A549 (cell line): ENCODE results near the gene MARK1.

Source experiments
- CHD2 ChIP-seq: fragments of 150-350 bp; IDR thresholded peaks from 2 replicates; pipeline ENCODE4 v1.6.1; 2014; ENCODE audit warnings: low read length; ENCODE audit not compliant: partially characterized antibody
- CTCF ChIP-seq: fragments of >200 bp; sonication (Bioruptor Twin); formaldehyde crosslinking; IDR thresholded peaks from 3 replicates; pipeline ENCODE4 v1.5.1; 2016
- EP300 ChIP-seq, 2 experiments: fragments of >200 bp; sonication (Bioruptor Twin); formaldehyde crosslinking; IDR thresholded peaks; 2 replicates in 1 of 2; 3 replicates in 1 of 2; pipeline ENCODE4 v1.6.1; 2016 to 2017
- HDAC2 ChIP-seq: fragments of 200-600 bp; sonication (generic); IDR thresholded peaks from 2 replicates; pipeline ENCODE4 v1.6.1; 2016
- JUN ChIP-seq, 2 experiments: fragments of >200 bp; sonication (Bioruptor Twin); formaldehyde crosslinking; IDR thresholded peaks; 2 replicates in 1 of 2; 3 replicates in 1 of 2; pipeline ENCODE4 v1.6.1; 2016 to 2017
- POLR2A ChIP-seq: IDR thresholded peaks from 2 replicates; pipeline ENCODE4 v1.6.1; 2012; ENCODE audit warnings: mild to moderate bottlenecking, low read length
- POLR2AphosphoS2 ChIP-seq: conservative IDR thresholded peaks from 2 replicates; pipeline ENCODE4 v1.6.1; 2012; ENCODE audit warnings: low read length, improper control_type of control experiment, inconsistent platforms
- RCOR1 ChIP-seq: fragments of 150-350 bp; IDR thresholded peaks from 2 replicates; pipeline ENCODE4 v1.6.1; 2014; ENCODE audit warnings: antibody characterized with exemption, low read length, low read depth
- REST ChIP-seq: fragments of 200-600 bp; sonication (generic); IDR thresholded peaks from 2 replicates; pipeline ENCODE4 v1.6.1; 2016; ENCODE audit warnings: antibody characterized with exemption, mild to moderate bottlenecking, moderate library complexity
- SREBF2 ChIP-seq: fragments of 450-650 bp; IDR thresholded peaks from 2 replicates; pipeline ENCODE4 v1.6.1; 2014; ENCODE audit warnings: mild to moderate bottlenecking, moderate library complexity
- ZSCAN20 ChIP-seq: fragments of 250-450 bp; sonication (Bioruptor Pico); IDR thresholded peaks from 2 replicates; pipeline ENCODE4 v1.8.0; 2022; ENCODE audit warnings: mild to moderate bottlenecking, moderate library complexity
- TF ChIP-seq, protein P1 (sequence below): IDR thresholded peaks from 2 replicates; pipeline ENCODE4 v1.6.1; 2012

DNA sequence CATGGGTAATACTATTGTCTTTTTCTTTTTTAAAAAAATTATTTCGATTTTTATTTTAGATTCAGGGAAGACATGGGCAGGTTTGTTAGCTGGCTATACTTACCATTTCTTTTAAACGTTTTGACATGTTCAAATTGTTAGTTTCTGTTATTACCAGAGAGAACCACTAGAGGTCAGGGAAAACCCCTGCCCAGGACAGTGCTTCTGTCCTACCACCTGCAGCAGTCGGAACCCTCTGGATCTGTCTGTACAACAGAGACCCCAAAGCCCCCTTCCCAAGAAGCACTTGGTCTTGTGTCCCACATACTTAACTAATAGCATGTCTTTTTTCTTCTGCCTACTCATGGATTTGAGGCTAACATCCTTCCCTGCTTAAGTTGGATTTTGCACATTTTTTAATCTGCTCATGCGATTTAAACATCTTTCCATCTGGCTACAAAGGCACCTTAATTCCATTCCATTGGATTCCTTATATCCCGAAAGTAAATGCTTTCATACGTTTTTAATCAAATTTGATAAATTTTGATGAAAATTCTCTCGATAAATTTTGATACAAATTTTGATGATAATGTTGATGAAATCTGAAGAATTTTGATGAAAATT is 152.2 kb downstream of the MARK1 start:
- TF ChIP-seq SREBF2 (no peak), CTCF (peak; percentile 74), POLR2A (no peak), RCOR1 (no peak), REST (no peak), ZSCAN20 (CRISPR knock-in tag) (no peak), CHD2 (no peak), POLR2AphosphoS2 (no peak), HDAC2 (no peak), JUN (IDR thresholded peaks at IDR 0.05) (no peak), EP300 (IDR thresholded peaks at IDR 0.05) (no peak)
- TF ChIP-seq, protein P1, sequence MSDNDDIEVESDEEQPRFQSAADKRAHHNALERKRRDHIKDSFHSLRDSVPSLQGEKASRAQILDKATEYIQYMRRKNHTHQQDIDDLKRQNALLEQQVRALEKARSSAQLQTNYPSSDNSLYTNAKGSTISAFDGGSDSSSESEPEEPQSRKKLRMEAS = no peak
